HG03135 (cell line): ENCODE measurements around the gene PGRMC1.
"Not testable (repeated sequence)": the region's sequence is repeated elsewhere in the genome, so short reads cannot be mapped to it uniquely, and the experiment has no call there.

Experiments
- ATAC-seq: cut with Tn5 transposase; IDR thresholded peaks from one replicate; pipeline ENCODE4 v1.9.1; 2021; ENCODE audit warnings: mild to moderate bottlenecking, moderate library complexity; ENCODE audit not compliant: unreplicated experiment

The PGRMC1 gene

GRCh38 chrX:119231936-119232445 is 4.1 kb upstream of the PGRMC1 start:
- no peak for ATAC-seq

- ATAC-seq, result no peak
Observed at GRCh38 chrX:119235051-119235511, 1.0 kb upstream of the PGRMC1 start.

- ATAC-seq, result peak; percentile 17
Observed at GRCh38 chrX:119236623-119237561, 807 bp downstream of the PGRMC1 start.

- no peak for ATAC-seq
Observed at GRCh38 chrX:119237562-119237942, 1.5 kb downstream of the PGRMC1 start.

- no peak for ATAC-seq
Observed at GRCh38 chrX:119238557-119238956, 2.5 kb downstream of the PGRMC1 start.

GRCh38 chrX:119240356-119240755 is 4.3 kb downstream of the PGRMC1 start:
- ATAC-seq, result no peak

GRCh38 chrX:119247702-119248101 is 11.6 kb downstream of the PGRMC1 start:
- ATAC-seq, result no peak

- ATAC-seq, result no peak
Observed at GRCh38 chrX:119249891-119250290, 13.8 kb downstream of the PGRMC1 start.

GRCh38 chrX:119251386-119251785 is 15.3 kb downstream of the PGRMC1 start:
- ATAC-seq, result no peak

- ATAC-seq, result no peak
Observed at GRCh38 chrX:119252716-119253115, 16.6 kb downstream of the PGRMC1 start.

GRCh38 chrX:119266364-119266995 is 30.4 kb downstream of the PGRMC1 start:
- ATAC-seq, result no peak

GRCh38 chrX:119267115-119267514 is 31.0 kb downstream of the PGRMC1 start:
- not testable (repeated sequence) for ATAC-seq

- ATAC-seq, result no peak
Observed at GRCh38 chrX:119272882-119273419, 36.9 kb downstream of the PGRMC1 start.

GRCh38 chrX:119273420-119274192 is 37.5 kb downstream of the PGRMC1 start:
- ATAC-seq, result no peak

- not testable (repeated sequence) for ATAC-seq
Observed at GRCh38 chrX:119282347-119282746, 46.3 kb downstream of the PGRMC1 start.

GRCh38 chrX:119288890-119289393 is 52.9 kb downstream of the PGRMC1 start:
- no peak for ATAC-seq

- no peak for ATAC-seq
Observed at GRCh38 chrX:119290476-119290875, 54.4 kb downstream of the PGRMC1 start.

GRCh38 chrX:119291246-119291645 is 55.2 kb downstream of the PGRMC1 start:
- not testable (repeated sequence) for ATAC-seq

GRCh38 chrX:119292445-119292844 is 56.4 kb downstream of the PGRMC1 start:
- ATAC-seq, result no peak
